Adrenal gland (tissue), 5 donors: Measurements from ENCODE around the gene FOXK2.

Experiments used
- POLR2A ChIP-seq, 2 donors: fragments of 450-650 bp; IDR thresholded peaks; one replicate each; pipeline ENCODE4 v1.6.1; 2017; ENCODE audit warnings: antibody characterized with exemption in 2 of 2, mild to moderate bottlenecking in 2 of 2, moderate library complexity in 1 of 2
- TF ChIP-seq, protein P1 (sequence below), 6 experiments: fragments of 450-650 bp in 4 of 6; fragments of 200-600 bp in 2 of 6; sonication (generic) in 1 of 6; IDR thresholded peaks; 1 replicate in 5 of 6; 2 replicates in 1 of 6; pipeline versions ENCODE4 v1.5.1 to v1.8.0; 2016 to 2021; ENCODE audit warnings: antibody characterized with exemption in 6 of 6, mild to moderate bottlenecking in 2 of 6, moderate library complexity in 1 of 6
- donor health status: DM: no; HTN: no; CAD: no.

DNA sequence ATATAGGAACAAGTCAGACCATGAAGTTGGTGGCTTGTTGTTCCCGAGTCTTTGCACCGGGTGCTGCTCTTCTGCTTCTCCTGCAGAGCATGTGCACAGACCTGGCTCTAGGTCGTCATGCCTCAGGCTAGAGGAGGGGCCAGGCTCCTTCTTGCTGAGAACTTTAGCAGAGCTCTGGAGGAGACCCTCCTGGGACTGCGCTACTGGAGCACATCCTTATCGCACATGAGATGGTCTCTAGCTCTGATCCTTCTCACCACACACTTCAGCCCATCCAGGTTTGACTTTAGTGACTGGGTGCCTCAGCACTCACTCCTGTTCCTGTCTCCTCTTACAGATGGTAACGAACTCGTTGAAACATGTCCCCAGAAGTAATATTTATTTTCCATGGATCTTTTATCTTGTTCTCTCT lies 14.9 kb downstream of the FOXK2 start:
- TF ChIP-seq, protein P1, sequence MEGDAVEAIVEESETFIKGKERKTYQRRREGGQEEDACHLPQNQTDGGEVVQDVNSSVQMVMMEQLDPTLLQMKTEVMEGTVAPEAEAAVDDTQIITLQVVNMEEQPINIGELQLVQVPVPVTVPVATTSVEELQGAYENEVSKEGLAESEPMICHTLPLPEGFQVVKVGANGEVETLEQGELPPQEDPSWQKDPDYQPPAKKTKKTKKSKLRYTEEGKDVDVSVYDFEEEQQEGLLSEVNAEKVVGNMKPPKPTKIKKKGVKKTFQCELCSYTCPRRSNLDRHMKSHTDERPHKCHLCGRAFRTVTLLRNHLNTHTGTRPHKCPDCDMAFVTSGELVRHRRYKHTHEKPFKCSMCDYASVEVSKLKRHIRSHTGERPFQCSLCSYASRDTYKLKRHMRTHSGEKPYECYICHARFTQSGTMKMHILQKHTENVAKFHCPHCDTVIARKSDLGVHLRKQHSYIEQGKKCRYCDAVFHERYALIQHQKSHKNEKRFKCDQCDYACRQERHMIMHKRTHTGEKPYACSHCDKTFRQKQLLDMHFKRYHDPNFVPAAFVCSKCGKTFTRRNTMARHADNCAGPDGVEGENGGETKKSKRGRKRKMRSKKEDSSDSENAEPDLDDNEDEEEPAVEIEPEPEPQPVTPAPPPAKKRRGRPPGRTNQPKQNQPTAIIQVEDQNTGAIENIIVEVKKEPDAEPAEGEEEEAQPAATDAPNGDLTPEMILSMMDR (IDR thresholded peaks at IDR 0.05), result no peak
- no peak for TF ChIP-seq POLR2A (IDR thresholded peaks at IDR 0.05)
